ENCODE measurements around the gene FBXO17. TPM values are rescaled to one million over a fixed set of nuclear protein-coding genes. Genes with fewer than 3 reads are reported as not detected.

The FBXO17 gene
- total RNA-seq, 2 donors from 2014 or later = 1.7 to 1.9 TPM

- peak overlapping the region; percentile 90 for H3K4me3 ChIP-seq
- peak; percentile 40 for DNase-seq
- no peak for TF ChIP-seq CTCF (IDR thresholded peaks at IDR 0.05)
- no peaks in the 10 kb centered on the region for H3K4me1 ChIP-seq
- no peaks in the 10 kb centered on the region for H3K36me3 ChIP-seq
- H3K9ac ChIP-seq (ENCODE audit: low read depth in 2 of 2, low read length in 2 of 2) = peak overlapping the region; percentile 86 to 95
- H3K9me3 ChIP-seq = no peaks in the 10 kb centered on the region
- intact Hi-C loops (cut with DNase I) = no loop called here
- H3K27ac ChIP-seq = peak overlapping the region; percentile 81
- no peaks in the 10 kb centered on the region for H3K27me3 ChIP-seq
Observed at GRCh38 chr19:38898788-38899446, 76.6 kb downstream of the FBXO17 start.

GRCh38 chr19:38894968-38895367, 80.6 kb downstream of the FBXO17 start:
- Histone ChIP-seq H3K4me1 (no peaks in the 10 kb centered on the region), H3K27me3 (no peaks in the 10 kb centered on the region), H3K4me3 (no peak overlapping the region), H3K36me3 (no peaks in the 10 kb centered on the region), H3K9me3 (no peaks in the 10 kb centered on the region), H3K27ac (no peak overlapping the region), H3K9ac (ENCODE audit: low read depth in 2 of 2, low read length in 2 of 2) (no peak overlapping the region)
- no peak for TF ChIP-seq CTCF (IDR thresholded peaks at IDR 0.05)
- DNase-seq = no peak
- intact Hi-C loops (cut with DNase I) = no loop called here

GRCh38 chr19:38893341-38893771, 82.2 kb downstream of the FBXO17 start:
- no peak for DNase-seq
- no peaks in the 10 kb centered on the region for H3K27me3 ChIP-seq
- TF ChIP-seq CTCF (IDR thresholded peaks at IDR 0.05) = no peak
- no peaks in the 10 kb centered on the region for H3K4me1 ChIP-seq
- H3K9ac ChIP-seq (ENCODE audit: low read depth in 2 of 2, low read length in 2 of 2) = no peak overlapping the region
- H3K9me3 ChIP-seq = no peaks in the 10 kb centered on the region
- intact Hi-C loops (cut with DNase I) = no loop called here
- no peak overlapping the region for H3K27ac ChIP-seq
- H3K36me3 ChIP-seq = no peaks in the 10 kb centered on the region
- no peak overlapping the region for H3K4me3 ChIP-seq

GRCh38 chr19:38892841-38893240, 82.7 kb downstream of the FBXO17 start:
- intact Hi-C loops (cut with DNase I) = no loop called here
- H3K27ac ChIP-seq = no peak overlapping the region
- no peak for DNase-seq
- no peaks in the 10 kb centered on the region for H3K36me3 ChIP-seq
- no peaks in the 10 kb centered on the region for H3K27me3 ChIP-seq
- no peaks in the 10 kb centered on the region for H3K4me1 ChIP-seq
- no peak for TF ChIP-seq CTCF (IDR thresholded peaks at IDR 0.05)
- H3K9ac ChIP-seq (ENCODE audit: low read depth in 2 of 2, low read length in 2 of 2) = no peak overlapping the region
- H3K9me3 ChIP-seq = no peaks in the 10 kb centered on the region
- no peak overlapping the region for H3K4me3 ChIP-seq

- intact Hi-C loops (cut with DNase I) = no loop called here
- Histone ChIP-seq H3K4me3 (no peak overlapping the region), H3K27ac (no peak overlapping the region), H3K4me1 (no peaks in the 10 kb centered on the region), H3K36me3 (no peaks in the 10 kb centered on the region), H3K9ac (ENCODE audit: low read depth in 2 of 2, low read length in 2 of 2) (no peak overlapping the region), H3K27me3 (no peaks in the 10 kb centered on the region), H3K9me3 (no peaks in the 10 kb centered on the region)
- DNase-seq = no peak
- no peak for TF ChIP-seq CTCF (IDR thresholded peaks at IDR 0.05)
Observed at GRCh38 chr19:38891771-38892170, 83.8 kb downstream of the FBXO17 start.

Other genes with a start within 250 kb of the FBXO17 start
- gene CAPN12, start 231.3 kb downstream of the FBXO17 start, total RNA-seq = 1 to 10 TPM; 5.2 to 5.7 TPM
- gene LGALS7, start 202.2 kb downstream of the FBXO17 start, total RNA-seq = not detected
- gene LGALS7B, start 186.5 kb downstream of the FBXO17 start, total RNA-seq = not detected
- 1,000 to 10,000 TPM; 6,357 to 8,309 TPM for gene LGALS4, start 162.8 kb downstream of the FBXO17 start, total RNA-seq
- 100 to 1,000 TPM; 264 to 335 TPM for gene ECH1, start 143.9 kb downstream of the FBXO17 start, total RNA-seq
- 100 to 1,000 TPM; 305 to 418 TPM for gene HNRNPL, start 125.8 kb downstream of the FBXO17 start, total RNA-seq
- gene RINL, start 97.5 kb downstream of the FBXO17 start, total RNA-seq = 1 to 10 TPM; 3.6 to 5.1 TPM
- gene SIRT2, start 76.1 kb downstream of the FBXO17 start, total RNA-seq = 10 to 100 TPM; 28.0 to 32.9 TPM
- gene NFKBIB, start 75.8 kb downstream of the FBXO17 start, total RNA-seq = 10 to 100 TPM; 40.7 to 52.4 TPM
- gene CCER2, start 63.6 kb downstream of the FBXO17 start, total RNA-seq = not detected
- 10 to 100 TPM; 27.2 to 37.2 TPM for gene SARS2, start 45.0 kb downstream of the FBXO17 start, total RNA-seq
- 100 to 1,000 TPM in 1 of 2 donors, 10 to 100 TPM in 1; 38.0 to 107 TPM for gene MRPS12, start 44.8 kb downstream of the FBXO17 start, total RNA-seq
- 1 to 10 TPM; 1.1 to 2.4 TPM for gene FBXO27, start 56.8 kb upstream of the FBXO17 start, total RNA-seq
- gene ACP7, start 108.6 kb upstream of the FBXO17 start, total RNA-seq = not detected
- gene PAK4, start 150.0 kb upstream of the FBXO17 start, total RNA-seq = 100 to 1,000 TPM in 1 of 2 donors, 10 to 100 TPM in 1; 85.5 to 127 TPM
- not detected for gene NCCRP1, start 221.2 kb upstream of the FBXO17 start, total RNA-seq
- 1 to 10 TPM in 1 of 2 donors, not detected in 1; 2.1 TPM for gene SYCN, start 228.5 kb upstream of the FBXO17 start, total RNA-seq

Measured in colonic mucosa (tissue), 4 donors.